HepG2 (cell line): Measurements from ENCODE around the gene TPM2. TPM values are rescaled to one million over a fixed set of nuclear protein-coding genes. Genes with fewer than 3 reads are reported as not detected.

ENCODE experiments used
- ESRRA ChIP-seq: sonication (generic); formaldehyde crosslinking; IDR thresholded peaks from 2 replicates; pipeline ENCODE4 v1.5.1; 2020; ENCODE audit warnings: mild to moderate bottlenecking, low read depth, missing genetic modification reagents
- FOXC1 ChIP-seq: sonication (generic); formaldehyde crosslinking; IDR thresholded peaks from 2 replicates; pipeline ENCODE4 v1.8.0; 2022; ENCODE audit warnings: mild to moderate bottlenecking, missing genetic modification reagents, borderline replicate concordance
- JARID2 ChIP-seq: sonication (generic); formaldehyde crosslinking; IDR thresholded peaks from 2 replicates; pipeline ENCODE4 v1.8.1; 2023; ENCODE audit warnings: missing genetic modification reagents, inconsistent platforms; ENCODE audit not compliant: insufficient replicate concordance
- NFYB ChIP-seq: sonication (generic); formaldehyde crosslinking; IDR thresholded peaks from 2 replicates; pipeline ENCODE4 v1.4.0; 2020; ENCODE audit warnings: missing genetic modification reagents
- PLRG1 ChIP-seq: fragments of 450-650 bp; conservative IDR thresholded peaks from 2 replicates; pipeline ENCODE4 v1.6.1; 2016
- SP5 ChIP-seq: IDR thresholded peaks from 2 replicates; pipeline ENCODE4 v1.6.1; 2016; ENCODE audit warnings: low read depth, borderline replicate concordance
- XRCC5 ChIP-seq: fragments of 200-400 bp; formaldehyde crosslinking; optimal IDR thresholded peaks from 2 replicates; pipeline ENCODE3; 2017; ENCODE audit warnings: mild to moderate bottlenecking, low read length
- ZNF503 ChIP-seq: sonication (generic); formaldehyde crosslinking; IDR thresholded peaks from 2 replicates; pipeline ENCODE4 v1.4.0; 2020; ENCODE audit warnings: missing genetic modification reagents
- ZNF550 ChIP-seq: sonication (generic); formaldehyde crosslinking; IDR thresholded peaks from 2 replicates; pipeline ENCODE4 v1.4.0; 2020; ENCODE audit warnings: mild to moderate bottlenecking, missing genetic modification reagents, borderline replicate concordance
- ZNF552 ChIP-seq: sonication (generic); formaldehyde crosslinking; IDR thresholded peaks from 2 replicates; pipeline ENCODE4 v1.9.0; 2022; ENCODE audit warnings: missing genetic modification reagents, mild to moderate bottlenecking, borderline replicate concordance
- ZNF564 ChIP-seq: sonication (generic); formaldehyde crosslinking; IDR thresholded peaks from 2 replicates; pipeline ENCODE4 v1.8.1; 2023; ENCODE audit warnings: mild to moderate bottlenecking, missing genetic modification reagents
- ZNF567 ChIP-seq: sonication (generic); formaldehyde crosslinking; IDR thresholded peaks from 2 replicates; pipeline ENCODE4 v1.8.1; 2023; ENCODE audit warnings: mild to moderate bottlenecking, missing genetic modification reagents, borderline replicate concordance
- ZNF737 ChIP-seq: sonication (generic); formaldehyde crosslinking; IDR thresholded peaks from 2 replicates; pipeline ENCODE4 v1.5.0; 2020; ENCODE audit warnings: missing genetic modification reagents, mild to moderate bottlenecking, borderline replicate concordance
- ZNF747 ChIP-seq: sonication (generic); formaldehyde crosslinking; IDR thresholded peaks from 2 replicates; pipeline ENCODE4 v1.8.1; 2023; ENCODE audit warnings: missing genetic modification reagents, mild to moderate bottlenecking, borderline replicate concordance
- ZNF768 ChIP-seq: sonication (generic); formaldehyde crosslinking; IDR thresholded peaks from 2 replicates; pipeline ENCODE4 v1.4.0; 2020; ENCODE audit warnings: missing genetic modification reagents
- ZNF782 ChIP-seq: sonication (generic); formaldehyde crosslinking; IDR thresholded peaks from 2 replicates; pipeline ENCODE4 v1.4.0; 2020; ENCODE audit warnings: missing genetic modification reagents, mild to moderate bottlenecking, borderline replicate concordance
- ZNF788 ChIP-seq: sonication (generic); formaldehyde crosslinking; IDR thresholded peaks from 2 replicates; pipeline ENCODE4 v1.5.0; 2020; ENCODE audit warnings: mild to moderate bottlenecking, missing genetic modification reagents, borderline replicate concordance
- ZNF850 ChIP-seq: sonication (generic); formaldehyde crosslinking; conservative IDR thresholded peaks from 2 replicates; pipeline ENCODE4 v1.9.0; 2021; ENCODE audit warnings: mild to moderate bottlenecking, missing genetic modification reagents
- ZNF883 ChIP-seq: sonication (generic); formaldehyde crosslinking; IDR thresholded peaks from 2 replicates; pipeline ENCODE4 v1.5.1; 2020; ENCODE audit warnings: mild to moderate bottlenecking, missing genetic modification reagents; ENCODE audit errors: not compliant biosample characterization
- polyA plus RNA-seq, 8 experiments: library from polyadenylated mRNA; depleted of rRNA in 3 of 8; stranded (reverse) in 7 of 8; unstranded in 1 of 8; fragments of >200 nt; fragmentation: Illumina TruSeq in 4 of 8; extraction: Trizol in 4 of 8; gene quantifications; 2 replicates each; pipeline versions ENCODE4 v1.2.1 to v1.2.3, GENCODE V29; 2011 to 2016; ENCODE audit warnings: low read depth in 4 of 8, missing spikeins in 1 of 8, mixed read lengths in 1 of 8; ENCODE audit not compliant: insufficient read depth in 1 of 8
- total RNA-seq, 5 experiments: library from RNA; depleted of rRNA; stranded (reverse); fragments of >200 nt; fragmentation: Illumina TruSeq; extraction: Trizol; gene quantifications; 2 replicates each; pipeline ENCODE4 v1.2.3, GENCODE V29; 2016; ENCODE audit warnings: low read depth in 1 of 5
- TF ChIP-seq, protein P1 (sequence below): sonication (generic); formaldehyde crosslinking; IDR thresholded peaks from 2 replicates; pipeline ENCODE4 v1.8.0; 2022; ENCODE audit warnings: mild to moderate bottlenecking, missing genetic modification reagents, moderate library complexity
- TF ChIP-seq, protein P2 (sequence below): sonication (generic); formaldehyde crosslinking; IDR thresholded peaks from 2 replicates; pipeline ENCODE4 v1.5.1; 2020; ENCODE audit warnings: mild to moderate bottlenecking, missing genetic modification reagents, moderate library complexity

TPM2 gene
- total and polyA plus RNA-seq, 2 of the 13 experiments (the other 11 are each of a cell fraction or from before 2014, with no cell fraction given): 3.1 to 10.7 TPM

GRCh38 chr9:35657546-35658136, 32.1 kb downstream of the TPM2 start, which contains the start of gene RMRP (continued):
- TF ChIP-seq, protein P1, sequence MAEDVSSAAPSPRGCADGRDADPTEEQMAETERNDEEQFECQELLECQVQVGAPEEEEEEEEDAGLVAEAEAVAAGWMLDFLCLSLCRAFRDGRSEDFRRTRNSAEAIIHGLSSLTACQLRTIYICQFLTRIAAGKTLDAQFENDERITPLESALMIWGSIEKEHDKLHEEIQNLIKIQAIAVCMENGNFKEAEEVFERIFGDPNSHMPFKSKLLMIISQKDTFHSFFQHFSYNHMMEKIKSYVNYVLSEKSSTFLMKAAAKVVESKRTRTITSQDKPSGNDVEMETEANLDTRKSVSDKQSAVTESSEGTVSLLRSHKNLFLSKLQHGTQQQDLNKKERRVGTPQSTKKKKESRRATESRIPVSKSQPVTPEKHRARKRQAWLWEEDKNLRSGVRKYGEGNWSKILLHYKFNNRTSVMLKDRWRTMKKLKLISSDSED (CRISPR knock-in tag): no peak
- TF ChIP-seq ZNF768 (peak; percentile 91), ZNF564 (peak; percentile 92), XRCC5 (peak; percentile 59), ZNF503 (CRISPR knock-in tag) (peak; percentile 85), ZNF552 (peak; percentile 96), ZNF782 (peak; percentile 12; the same call in 1 of the 2 replicates), ZNF883 (CRISPR knock-in tag) (peak; percentile 90), ZNF788 (peak; percentile 99), ZNF747 (CRISPR knock-in tag) (peak; percentile 100), FOXC1 (0 out of 2 replicates have a peak, but pooled peaks have one; percentile 64), ZNF550 (CRISPR knock-in tag) (peak; percentile 86; the same call in 1 of the 2 replicates), ZNF850 (CRISPR knock-in tag) (no peak), ZNF567 (CRISPR knock-in tag) (peak; percentile 69; the same call in 1 of the 2 replicates), SP5 (CRISPR knock-in tag) (peak; percentile 72), ZNF737 (CRISPR knock-in tag) (0 out of 2 replicates have a peak, but pooled peaks have one; percentile 76), NFYB (CRISPR knock-in tag) (peak; percentile 43), JARID2 (CRISPR knock-in tag) (peak; percentile 81), PLRG1 (no peak), ESRRA (peak; percentile 87)
- TF ChIP-seq, protein P2, sequence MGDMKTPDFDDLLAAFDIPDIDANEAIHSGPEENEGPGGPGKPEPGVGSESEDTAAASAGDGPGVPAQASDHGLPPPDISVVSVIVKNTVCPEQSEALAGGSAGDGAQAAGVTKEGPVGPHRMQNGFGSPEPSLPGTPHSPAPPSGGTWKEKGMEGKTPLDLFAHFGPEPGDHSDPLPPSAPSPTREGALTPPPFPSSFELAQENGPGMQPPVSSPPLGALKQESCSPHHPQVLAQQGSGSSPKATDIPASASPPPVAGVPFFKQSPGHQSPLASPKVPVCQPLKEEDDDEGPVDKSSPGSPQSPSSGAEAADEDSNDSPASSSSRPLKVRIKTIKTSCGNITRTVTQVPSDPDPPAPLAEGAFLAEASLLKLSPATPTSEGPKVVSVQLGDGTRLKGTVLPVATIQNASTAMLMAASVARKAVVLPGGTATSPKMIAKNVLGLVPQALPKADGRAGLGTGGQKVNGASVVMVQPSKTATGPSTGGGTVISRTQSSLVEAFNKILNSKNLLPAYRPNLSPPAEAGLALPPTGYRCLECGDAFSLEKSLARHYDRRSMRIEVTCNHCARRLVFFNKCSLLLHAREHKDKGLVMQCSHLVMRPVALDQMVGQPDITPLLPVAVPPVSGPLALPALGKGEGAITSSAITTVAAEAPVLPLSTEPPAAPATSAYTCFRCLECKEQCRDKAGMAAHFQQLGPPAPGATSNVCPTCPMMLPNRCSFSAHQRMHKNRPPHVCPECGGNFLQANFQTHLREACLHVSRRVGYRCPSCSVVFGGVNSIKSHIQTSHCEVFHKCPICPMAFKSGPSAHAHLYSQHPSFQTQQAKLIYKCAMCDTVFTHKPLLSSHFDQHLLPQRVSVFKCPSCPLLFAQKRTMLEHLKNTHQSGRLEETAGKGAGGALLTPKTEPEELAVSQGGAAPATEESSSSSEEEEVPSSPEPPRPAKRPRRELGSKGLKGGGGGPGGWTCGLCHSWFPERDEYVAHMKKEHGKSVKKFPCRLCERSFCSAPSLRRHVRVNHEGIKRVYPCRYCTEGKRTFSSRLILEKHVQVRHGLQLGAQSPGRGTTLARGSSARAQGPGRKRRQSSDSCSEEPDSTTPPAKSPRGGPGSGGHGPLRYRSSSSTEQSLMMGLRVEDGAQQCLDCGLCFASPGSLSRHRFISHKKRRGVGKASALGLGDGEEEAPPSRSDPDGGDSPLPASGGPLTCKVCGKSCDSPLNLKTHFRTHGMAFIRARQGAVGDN (CRISPR knock-in tag): peak; percentile 98
